ENCODE data around the gene TSPAN9.
A peak's percentile ranks its signal among the peaks of the same experiment; 100 is the strongest.

The TSPAN9 gene

GRCh38 chr12:3197131-3197818 is 120.1 kb downstream of the TSPAN9 start:
- Mint-ChIP-seq H3K27ac (no peak overlapping the region), H3K4me3 (no peak overlapping the region), H3K36me3 (no peaks in the 10 kb centered on the region), H3K27me3 (peaks cover 26% of the 10 kb centered on the region), H3K4me1 (peaks cover 8% of the 10 kb centered on the region), H3K9me3 (no peaks in the 10 kb centered on the region)

DNA sequence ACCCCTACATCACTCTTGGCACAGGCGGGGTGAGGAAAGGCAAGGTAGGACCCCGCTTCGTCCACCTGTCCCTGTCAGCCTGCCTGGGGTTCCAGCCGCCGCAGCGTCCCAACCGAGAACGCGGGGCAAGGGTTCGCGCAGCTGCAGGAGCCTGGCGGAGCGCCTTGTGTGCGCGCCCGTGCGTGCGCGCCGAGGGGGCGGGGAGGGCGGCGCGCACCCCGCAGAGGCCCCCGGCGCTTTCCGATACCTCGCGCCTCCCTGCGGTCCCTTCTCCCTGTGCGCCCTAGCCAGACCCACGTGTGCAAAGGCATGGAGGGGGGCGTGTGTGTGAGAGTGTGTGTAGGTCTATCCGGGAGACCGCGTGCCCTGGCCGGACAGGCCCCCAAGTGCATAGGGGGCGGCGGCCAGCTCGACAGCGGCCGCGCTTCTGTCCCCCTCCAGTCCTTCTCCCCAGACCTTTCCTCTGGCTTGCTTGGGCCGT is 122.4 kb downstream of the TSPAN9 start:
- Mint-ChIP-seq H3K4me3 (peak overlapping the region; percentile 66), H3K27ac (no peak overlapping the region), H3K4me1 (peaks cover 8% of the 10 kb centered on the region), H3K36me3 (no peaks in the 10 kb centered on the region), H3K27me3 (peaks cover 38% of the 10 kb centered on the region), H3K9me3 (no peaks in the 10 kb centered on the region)

DNA sequence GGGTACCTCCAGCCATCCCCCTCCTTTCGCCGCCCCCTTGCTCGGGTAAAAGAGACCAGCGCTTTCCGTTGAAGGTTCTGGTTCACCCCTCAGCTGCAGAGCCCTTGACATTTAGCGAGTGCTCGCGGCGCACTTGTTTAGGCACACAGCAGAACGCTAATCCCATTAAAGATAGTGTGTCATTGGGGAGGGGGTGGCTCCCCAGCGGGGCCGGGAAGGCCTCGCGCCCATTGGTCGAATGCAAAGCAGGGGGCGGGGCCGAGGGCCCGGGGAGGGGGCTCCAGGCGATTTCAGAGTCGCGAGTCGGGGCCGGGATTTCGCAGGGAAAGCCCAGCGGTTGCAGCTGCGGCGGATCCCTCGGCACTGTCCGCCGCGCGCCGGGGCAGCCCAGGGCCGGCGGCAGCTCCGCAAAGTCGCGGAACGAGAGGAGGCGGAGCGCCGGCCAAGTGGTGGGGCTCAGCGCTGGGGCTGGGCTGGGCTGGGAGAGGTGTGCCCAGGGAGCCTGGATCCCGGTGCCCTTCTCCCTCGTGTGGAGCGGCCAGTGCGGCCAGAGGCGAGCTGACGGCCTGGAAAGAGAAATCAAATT is 122.9 kb downstream of the TSPAN9 start:
- Mint-ChIP-seq H3K27me3 (peaks cover 38% of the 10 kb centered on the region), H3K9me3 (no peaks in the 10 kb centered on the region), H3K4me3 (peak overlapping the region; percentile 66), H3K4me1 (peaks cover 8% of the 10 kb centered on the region), H3K27ac (no peak overlapping the region), H3K36me3 (no peaks in the 10 kb centered on the region)

- Mint-ChIP-seq H3K27me3 (peaks cover 38% of the 10 kb centered on the region), H3K4me1 (peaks cover 8% of the 10 kb centered on the region), H3K36me3 (no peaks in the 10 kb centered on the region), H3K27ac (no peak overlapping the region), H3K4me3 (no peak overlapping the region), H3K9me3 (no peaks in the 10 kb centered on the region)
Measured at GRCh38 chr12:3200814-3201233, 123.6 kb downstream of the TSPAN9 start.

DNA sequence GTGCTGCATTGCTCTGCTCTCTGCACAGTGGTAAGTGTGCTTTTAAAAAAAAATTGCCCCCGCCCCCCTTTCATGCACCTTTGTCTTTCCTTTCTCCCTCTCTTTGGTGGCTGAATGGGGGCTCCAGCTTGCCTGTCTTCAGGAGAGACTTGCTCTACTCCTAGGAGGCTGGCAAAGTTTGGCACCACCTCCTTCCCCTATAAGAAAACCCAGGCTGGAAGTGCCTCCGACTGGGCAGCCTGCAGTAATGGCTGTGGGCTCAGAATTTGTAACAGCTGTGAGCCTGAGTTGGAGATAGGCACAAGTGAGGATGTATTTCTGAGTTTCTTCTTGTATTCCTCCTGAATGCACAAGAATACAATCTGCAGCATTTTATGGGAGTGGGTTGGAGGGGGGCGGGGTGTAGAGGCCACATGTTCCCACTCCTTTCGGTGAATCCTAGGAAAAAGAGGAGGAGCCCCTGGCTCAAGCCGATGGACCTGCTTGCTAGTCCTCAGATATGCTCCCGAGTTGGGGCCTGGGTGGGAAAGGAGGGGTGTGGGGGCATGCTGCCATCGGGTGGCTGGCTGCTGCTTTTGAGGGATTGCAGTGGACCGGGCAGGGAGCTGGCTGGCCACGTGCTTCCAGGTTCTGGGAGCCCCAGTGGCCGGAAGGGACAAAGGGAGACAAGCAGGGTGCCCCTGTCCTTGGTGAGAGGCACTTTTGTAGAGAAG is 124.3 kb downstream of the TSPAN9 start:
- Mint-ChIP-seq H3K27me3 (peaks cover 33% of the 10 kb centered on the region), H3K36me3 (no peaks in the 10 kb centered on the region), H3K4me1 (peaks cover 8% of the 10 kb centered on the region), H3K27ac (no peak overlapping the region), H3K4me3 (no peak overlapping the region), H3K9me3 (no peaks in the 10 kb centered on the region)

- peaks cover 8% of the 10 kb centered on the region for H3K4me1 Mint-ChIP-seq
- H3K36me3 Mint-ChIP-seq: no peaks in the 10 kb centered on the region
- peaks cover 31% of the 10 kb centered on the region for H3K27me3 Mint-ChIP-seq
- no peak overlapping the region for H3K4me3 Mint-ChIP-seq
- no peak overlapping the region for H3K27ac Mint-ChIP-seq
- no peaks in the 10 kb centered on the region for H3K9me3 Mint-ChIP-seq
Measured at GRCh38 chr12:3202096-3202495, 124.9 kb downstream of the TSPAN9 start.

DNA sequence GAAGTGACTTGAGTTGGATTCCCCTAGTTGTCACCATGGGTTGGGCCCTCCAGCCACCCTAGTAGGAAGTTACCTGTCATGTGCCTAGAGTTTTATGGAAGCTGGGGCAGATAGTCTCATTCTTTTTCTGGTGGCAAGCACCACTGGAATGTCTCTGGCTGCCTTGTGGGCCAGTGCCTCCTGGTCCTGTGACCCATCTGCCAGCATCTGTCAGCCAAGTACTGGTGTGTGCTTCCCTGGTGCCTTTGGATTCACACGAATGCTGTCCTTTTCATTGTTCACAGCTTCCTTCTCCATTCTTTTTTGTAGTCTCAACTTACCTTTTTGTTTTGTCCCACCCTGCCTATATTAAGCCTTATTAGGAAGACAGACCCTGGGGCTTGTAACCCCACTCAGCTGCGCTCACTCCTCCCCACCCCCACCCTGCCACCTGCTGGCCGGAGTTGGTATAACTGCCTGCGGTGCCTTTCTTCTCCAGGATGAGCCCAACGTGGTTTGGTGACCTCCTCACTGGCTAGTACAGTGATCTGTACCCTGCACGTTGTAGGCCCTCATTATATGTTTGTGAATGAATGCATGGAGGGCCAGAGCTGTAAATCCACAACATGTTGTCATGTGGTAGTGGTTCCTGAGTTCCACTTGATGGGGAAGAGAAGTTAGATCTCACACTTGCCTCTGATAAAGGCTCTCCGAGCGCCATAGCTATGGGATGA is 125.7 kb downstream of the TSPAN9 start:
- Mint-ChIP-seq H3K4me3 (no peak overlapping the region), H3K27me3 (peaks cover 29% of the 10 kb centered on the region), H3K36me3 (no peaks in the 10 kb centered on the region), H3K4me1 (peaks cover 8% of the 10 kb centered on the region), H3K27ac (no peak overlapping the region), H3K9me3 (no peaks in the 10 kb centered on the region)

- H3K4me1 Mint-ChIP-seq: peaks cover 8% of the 10 kb centered on the region
- H3K9me3 Mint-ChIP-seq: no peaks in the 10 kb centered on the region
- no peak overlapping the region for H3K27ac Mint-ChIP-seq
- no peak overlapping the region for H3K4me3 Mint-ChIP-seq
- H3K27me3 Mint-ChIP-seq: peaks cover 29% of the 10 kb centered on the region
- no peaks in the 10 kb centered on the region for H3K36me3 Mint-ChIP-seq
Measured at GRCh38 chr12:3203713-3204112, 126.5 kb downstream of the TSPAN9 start.

- H3K27ac Mint-ChIP-seq: no peak overlapping the region
- no peaks in the 10 kb centered on the region for H3K36me3 Mint-ChIP-seq
- H3K27me3 Mint-ChIP-seq: peaks cover 26% of the 10 kb centered on the region
- peaks cover 8% of the 10 kb centered on the region for H3K4me1 Mint-ChIP-seq
- H3K9me3 Mint-ChIP-seq: no peaks in the 10 kb centered on the region
- H3K4me3 Mint-ChIP-seq: no peak overlapping the region
Measured at GRCh38 chr12:3204143-3204542, 127.0 kb downstream of the TSPAN9 start.

GRCh38 chr12:3204730-3205531 is 127.8 kb downstream of the TSPAN9 start:
- Mint-ChIP-seq H3K9me3 (no peaks in the 10 kb centered on the region), H3K4me3 (no peak overlapping the region), H3K36me3 (no peaks in the 10 kb centered on the region), H3K27me3 (peaks cover 22% of the 10 kb centered on the region), H3K4me1 (peaks cover 6% of the 10 kb centered on the region), H3K27ac (no peak overlapping the region)

GRCh38 chr12:3205742-3206519 is 128.8 kb downstream of the TSPAN9 start:
- Mint-ChIP-seq H3K36me3 (no peaks in the 10 kb centered on the region), H3K4me1 (peaks cover 4% of the 10 kb centered on the region), H3K27me3 (peaks cover 20% of the 10 kb centered on the region), H3K27ac (no peak overlapping the region), H3K4me3 (no peak overlapping the region), H3K9me3 (no peaks in the 10 kb centered on the region)

DNA sequence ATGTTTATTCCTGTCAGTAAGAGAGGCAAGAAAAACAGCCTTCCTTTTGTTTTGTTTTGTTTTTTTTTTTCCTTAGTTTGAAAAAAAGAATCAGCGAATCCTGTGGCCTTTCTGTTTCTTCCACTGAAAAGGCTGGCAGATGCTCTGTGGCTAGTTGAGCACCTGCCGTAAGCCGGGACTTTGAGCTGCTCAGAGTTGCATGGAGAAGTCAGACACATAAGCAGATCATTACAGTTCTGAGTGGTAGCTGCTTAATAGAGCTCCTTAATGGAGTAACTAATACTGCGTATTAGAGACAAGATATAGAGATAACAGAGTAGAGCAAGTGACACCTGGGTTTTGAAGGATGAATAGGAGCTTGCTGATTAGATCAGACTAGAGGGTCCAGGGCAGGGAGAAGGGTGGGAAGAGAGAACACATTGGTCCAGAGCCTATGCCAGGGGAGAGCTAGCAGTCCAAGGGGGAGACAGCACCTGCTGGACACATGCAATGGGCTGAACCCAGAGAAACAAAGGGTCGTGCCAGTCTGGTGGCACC is 129.4 kb downstream of the TSPAN9 start:
- H3K4me3 Mint-ChIP-seq: no peak overlapping the region
- no peaks in the 10 kb centered on the region for H3K36me3 Mint-ChIP-seq
- no peak overlapping the region for H3K27ac Mint-ChIP-seq
- no peaks in the 10 kb centered on the region for H3K9me3 Mint-ChIP-seq
- peaks cover 14% of the 10 kb centered on the region for H3K27me3 Mint-ChIP-seq
- H3K4me1 Mint-ChIP-seq: no peaks in the 10 kb centered on the region

DNA sequence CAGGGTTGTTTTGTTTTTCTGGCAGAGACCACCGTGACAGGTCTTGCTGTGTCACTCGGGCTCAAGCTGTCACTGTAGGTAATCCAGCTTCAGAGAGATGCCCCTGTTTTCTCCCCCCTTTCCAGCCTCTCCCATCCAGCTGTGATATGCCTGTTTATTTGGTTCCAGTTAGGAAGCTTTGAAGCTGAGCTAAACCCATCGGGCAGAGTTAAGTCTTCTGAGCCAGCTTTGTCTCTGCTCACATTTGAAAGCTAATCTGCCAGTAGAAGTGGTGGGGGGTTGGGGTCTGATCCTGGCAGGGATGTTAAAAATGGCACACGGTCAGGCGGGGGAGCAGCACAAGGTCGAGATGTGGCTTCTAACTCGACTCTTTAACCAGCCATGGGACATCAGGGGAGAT is 130.0 kb downstream of the TSPAN9 start:
- Mint-ChIP-seq H3K4me1 (no peaks in the 10 kb centered on the region), H3K9me3 (no peaks in the 10 kb centered on the region), H3K27ac (no peak overlapping the region), H3K4me3 (no peak overlapping the region), H3K36me3 (no peaks in the 10 kb centered on the region), H3K27me3 (peaks cover 11% of the 10 kb centered on the region)

- Mint-ChIP-seq H3K36me3 (no peaks in the 10 kb centered on the region), H3K4me1 (no peaks in the 10 kb centered on the region)
Measured at GRCh38 chr12:3207858-3208257, 130.7 kb downstream of the TSPAN9 start.

More at GRCh38 chr12:3207858-3208257, 130.7 kb downstream of the TSPAN9 start:
- no peaks in the 10 kb centered on the region for H3K9me3 Mint-ChIP-seq
- peaks cover 9% of the 10 kb centered on the region for H3K27me3 Mint-ChIP-seq
- H3K27ac Mint-ChIP-seq: peak overlapping the region; percentile 51
- H3K4me3 Mint-ChIP-seq: no peak overlapping the region
